LNCAP (cell line): ENCODE data around the gene PDE4D.

ENCODE experiments used
- TF ChIP-seq, protein P1 (sequence below): fragments of 450-650 bp; IDR thresholded peaks from 2 replicates; pipeline ENCODE4 v1.5.1; 2017; ENCODE audit warnings: mild to moderate bottlenecking

PDE4D gene

GRCh38 chr5:59772206-59772605 is 121.3 kb downstream of the PDE4D start:
- TF ChIP-seq, protein P1, sequence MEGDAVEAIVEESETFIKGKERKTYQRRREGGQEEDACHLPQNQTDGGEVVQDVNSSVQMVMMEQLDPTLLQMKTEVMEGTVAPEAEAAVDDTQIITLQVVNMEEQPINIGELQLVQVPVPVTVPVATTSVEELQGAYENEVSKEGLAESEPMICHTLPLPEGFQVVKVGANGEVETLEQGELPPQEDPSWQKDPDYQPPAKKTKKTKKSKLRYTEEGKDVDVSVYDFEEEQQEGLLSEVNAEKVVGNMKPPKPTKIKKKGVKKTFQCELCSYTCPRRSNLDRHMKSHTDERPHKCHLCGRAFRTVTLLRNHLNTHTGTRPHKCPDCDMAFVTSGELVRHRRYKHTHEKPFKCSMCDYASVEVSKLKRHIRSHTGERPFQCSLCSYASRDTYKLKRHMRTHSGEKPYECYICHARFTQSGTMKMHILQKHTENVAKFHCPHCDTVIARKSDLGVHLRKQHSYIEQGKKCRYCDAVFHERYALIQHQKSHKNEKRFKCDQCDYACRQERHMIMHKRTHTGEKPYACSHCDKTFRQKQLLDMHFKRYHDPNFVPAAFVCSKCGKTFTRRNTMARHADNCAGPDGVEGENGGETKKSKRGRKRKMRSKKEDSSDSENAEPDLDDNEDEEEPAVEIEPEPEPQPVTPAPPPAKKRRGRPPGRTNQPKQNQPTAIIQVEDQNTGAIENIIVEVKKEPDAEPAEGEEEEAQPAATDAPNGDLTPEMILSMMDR: no peak

DNA sequence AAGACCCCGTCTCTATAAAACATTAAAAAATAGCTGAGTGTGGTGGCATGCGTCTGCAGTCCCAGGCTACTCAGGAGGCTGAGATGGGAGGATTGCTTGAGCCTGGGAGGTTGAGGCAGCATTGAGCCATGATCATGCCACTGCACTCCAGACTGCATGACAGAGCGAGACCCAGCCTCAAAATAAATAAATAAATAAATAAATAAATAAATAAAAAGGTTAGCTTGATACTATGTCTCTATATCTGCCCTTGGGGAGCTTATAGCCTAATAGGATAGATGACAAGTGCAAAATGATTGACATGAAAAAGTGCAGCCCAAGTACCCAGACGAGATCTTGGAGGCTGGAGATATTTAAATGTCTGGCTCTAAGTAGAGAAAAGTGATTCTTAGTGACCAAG is 122.6 kb downstream of the PDE4D start:
- TF ChIP-seq, protein P1: no peak

DNA sequence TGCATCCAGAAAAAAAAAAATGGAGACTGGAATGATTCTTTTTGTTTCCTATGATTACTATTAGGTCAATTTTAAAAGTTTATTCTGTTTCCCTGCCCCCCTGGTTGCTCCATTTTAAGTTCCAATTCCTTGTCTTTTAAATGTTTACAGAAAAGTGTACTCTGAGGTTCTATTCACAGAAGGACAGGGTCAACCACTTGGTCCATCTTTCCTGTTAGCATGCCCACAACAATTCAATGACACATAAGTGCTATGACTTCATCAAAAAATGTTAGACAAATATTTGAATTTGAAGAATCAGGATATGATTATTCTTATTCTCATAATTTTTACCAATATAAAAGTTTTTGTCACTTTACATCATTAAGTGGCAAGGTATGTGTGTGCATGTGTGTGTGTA is 123.7 kb downstream of the PDE4D start:
- TF ChIP-seq, protein P1: no peak

DNA sequence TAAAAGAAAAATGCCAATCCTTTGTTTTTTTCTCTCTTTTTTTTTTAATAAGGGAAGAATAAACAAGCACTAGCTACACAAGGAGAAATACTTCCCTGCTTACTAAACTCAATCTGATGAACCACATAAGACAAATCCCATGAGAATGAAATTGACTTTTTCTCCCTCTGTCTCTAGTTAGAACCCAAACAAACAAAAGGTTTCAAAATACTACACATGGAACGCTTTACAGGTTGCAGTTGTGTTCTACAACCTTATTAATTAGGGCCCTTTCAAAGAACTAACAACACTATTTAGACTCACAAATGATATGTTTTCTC is 124.5 kb downstream of the PDE4D start:
- TF ChIP-seq, protein P1: no peak

DNA sequence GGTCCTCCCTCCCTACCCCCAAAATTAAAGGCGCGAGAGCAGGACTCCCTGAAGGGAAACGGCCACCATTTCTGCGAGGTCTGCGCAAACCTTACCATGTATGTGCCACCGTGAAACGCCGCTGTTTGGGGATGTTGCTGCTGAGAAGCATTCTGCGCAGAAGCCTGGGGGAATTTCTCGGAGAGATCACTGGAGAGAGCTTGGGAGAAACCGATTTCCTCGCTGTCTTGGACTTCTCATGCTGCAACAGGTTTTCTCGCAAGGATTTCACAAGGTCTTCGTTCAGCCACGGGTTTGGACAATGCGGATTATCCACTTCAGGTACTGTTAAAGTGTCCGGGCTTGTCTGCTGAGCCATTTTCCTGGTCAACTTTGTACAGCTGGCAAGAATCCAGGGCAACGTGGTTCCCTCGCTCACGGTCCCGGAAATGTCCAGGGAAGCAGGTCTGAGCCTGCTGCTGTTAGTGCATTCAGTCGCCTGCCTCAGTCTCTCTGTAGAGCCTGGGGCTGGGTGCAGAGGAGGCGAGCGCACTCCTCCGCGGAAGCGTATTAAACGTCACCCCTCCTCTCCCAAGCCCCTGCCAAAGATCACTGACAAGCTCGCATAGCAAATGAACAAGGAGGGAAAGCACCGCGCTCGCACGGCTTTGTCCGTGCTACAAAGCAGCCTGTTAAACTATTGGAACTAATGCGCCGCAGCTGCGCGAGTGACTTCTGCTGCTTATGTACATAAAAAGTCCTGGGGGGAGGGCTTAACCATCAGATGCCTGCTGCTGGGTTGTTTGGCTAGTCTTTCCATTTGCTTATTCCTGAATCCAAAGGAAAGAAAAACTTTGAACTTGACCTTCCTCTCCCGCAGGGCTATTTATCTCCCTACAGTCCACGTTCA is 125.1 kb downstream of the PDE4D start:
- TF ChIP-seq, protein P1: no peak

- TF ChIP-seq, protein P1: no peak
Observed at GRCh38 chr5:59767681-59768151, 125.8 kb downstream of the PDE4D start.

GRCh38 chr5:59767211-59767605 is 126.3 kb downstream of the PDE4D start:
- TF ChIP-seq, protein P1: no peak
